Thoracic aorta (tissue), 2 donors: Measurements from ENCODE around the gene C1orf159. TPM values are rescaled to one million over a fixed set of nuclear protein-coding genes. Genes with fewer than 3 reads are reported as not detected.

Experiments
- ATAC-seq: fragments of 150-250 bp; one replicate; pipeline ENCODE4 v1.8.0; 2017; ENCODE audit warnings: low read depth; ENCODE audit not compliant: insufficient number of reproducible peaks, low FRiP score
- DNase-seq: peaks from one replicate; pipeline ENCODE4 v3.0.0-alpha.2; 2020; ENCODE audit warnings: low spot score
- H3K27ac ChIP-seq, 2 donors: fragments of 200-600 bp; sonication (generic); 1 replicate in 1 of 2; 2 replicates in 1 of 2; pipeline ENCODE4 v1.5.1; 2016; ENCODE audit warnings: mild to moderate bottlenecking in 2 of 2, moderate library complexity in 2 of 2
- H3K27me3 ChIP-seq: fragments of 200-600 bp; sonication (generic); replicated peaks from 2 replicates; pipeline ENCODE4 v1.6.0; 2016; ENCODE audit warnings: mild to moderate bottlenecking; ENCODE audit not compliant: insufficient read depth
- H3K36me3 ChIP-seq: fragments of 200-600 bp; sonication (generic); one replicate; pipeline ENCODE4 v1.5.1; 2016
- H3K4me1 ChIP-seq, 2 donors: fragments of 200-600 bp; sonication (generic); 1 replicate in 1 of 2; 2 replicates in 1 of 2; pipeline versions ENCODE4 v1.5.1 to v1.6.0; 2016; ENCODE audit warnings: low read depth in 2 of 2, mild to moderate bottlenecking in 1 of 2; ENCODE audit not compliant: control insufficient read depth in 1 of 2
- H3K4me3 ChIP-seq: fragments of 200-600 bp; sonication (generic); 2 replicates; pipeline ENCODE4 v1.5.1; 2016; ENCODE audit warnings: mild to moderate bottlenecking
- H3K9me3 ChIP-seq: fragments of 200-600 bp; sonication (generic); 2 replicates; pipeline ENCODE4 v1.5.1; 2016
- total RNA-seq, 2 donors: library from RNA; depleted of rRNA; stranded (reverse); fragments of >200 nt; gene quantifications; one replicate each; pipeline versions ENCODE4 v1.1.0 to v1.2.3, GENCODE V29; 2016
- TF ChIP-seq, protein P1 (sequence below): fragments of 200-600 bp; sonication (generic); IDR thresholded peaks from one replicate; pipeline ENCODE4 v1.5.1; 2019; ENCODE audit warnings: antibody characterized with exemption

C1orf159 gene
- total RNA-seq, 2 donors from 2014 or later: 10.8 to 21.2 TPM

GRCh38 chr1:1047963-1048362 is 67.9 kb downstream of the C1orf159 start:
- H3K36me3 ChIP-seq: no peaks in the 10 kb centered on the region
- H3K4me1 ChIP-seq: no peaks in the 10 kb centered on the region
- no peak overlapping the region for H3K27ac ChIP-seq
- H3K4me3 ChIP-seq: no peak overlapping the region
- TF ChIP-seq, protein P1, sequence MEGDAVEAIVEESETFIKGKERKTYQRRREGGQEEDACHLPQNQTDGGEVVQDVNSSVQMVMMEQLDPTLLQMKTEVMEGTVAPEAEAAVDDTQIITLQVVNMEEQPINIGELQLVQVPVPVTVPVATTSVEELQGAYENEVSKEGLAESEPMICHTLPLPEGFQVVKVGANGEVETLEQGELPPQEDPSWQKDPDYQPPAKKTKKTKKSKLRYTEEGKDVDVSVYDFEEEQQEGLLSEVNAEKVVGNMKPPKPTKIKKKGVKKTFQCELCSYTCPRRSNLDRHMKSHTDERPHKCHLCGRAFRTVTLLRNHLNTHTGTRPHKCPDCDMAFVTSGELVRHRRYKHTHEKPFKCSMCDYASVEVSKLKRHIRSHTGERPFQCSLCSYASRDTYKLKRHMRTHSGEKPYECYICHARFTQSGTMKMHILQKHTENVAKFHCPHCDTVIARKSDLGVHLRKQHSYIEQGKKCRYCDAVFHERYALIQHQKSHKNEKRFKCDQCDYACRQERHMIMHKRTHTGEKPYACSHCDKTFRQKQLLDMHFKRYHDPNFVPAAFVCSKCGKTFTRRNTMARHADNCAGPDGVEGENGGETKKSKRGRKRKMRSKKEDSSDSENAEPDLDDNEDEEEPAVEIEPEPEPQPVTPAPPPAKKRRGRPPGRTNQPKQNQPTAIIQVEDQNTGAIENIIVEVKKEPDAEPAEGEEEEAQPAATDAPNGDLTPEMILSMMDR: no peak
- H3K9me3 ChIP-seq: no peaks in the 10 kb centered on the region
- DNase-seq (no peak), ATAC-seq (no peak)
- H3K27me3 ChIP-seq: no peaks in the 10 kb centered on the region

- H3K27me3 ChIP-seq: no peaks in the 10 kb centered on the region
- H3K27ac ChIP-seq: no peak overlapping the region
- DNase-seq (no peak), ATAC-seq (no peak)
- no peaks in the 10 kb centered on the region for H3K9me3 ChIP-seq
- TF ChIP-seq, protein P1: no peak
- H3K4me3 ChIP-seq: no peak overlapping the region
- no peaks in the 10 kb centered on the region for H3K36me3 ChIP-seq
- H3K4me1 ChIP-seq: no peaks in the 10 kb centered on the region
Measured at GRCh38 chr1:1047407-1047806, 68.5 kb downstream of the C1orf159 start.

DNA sequence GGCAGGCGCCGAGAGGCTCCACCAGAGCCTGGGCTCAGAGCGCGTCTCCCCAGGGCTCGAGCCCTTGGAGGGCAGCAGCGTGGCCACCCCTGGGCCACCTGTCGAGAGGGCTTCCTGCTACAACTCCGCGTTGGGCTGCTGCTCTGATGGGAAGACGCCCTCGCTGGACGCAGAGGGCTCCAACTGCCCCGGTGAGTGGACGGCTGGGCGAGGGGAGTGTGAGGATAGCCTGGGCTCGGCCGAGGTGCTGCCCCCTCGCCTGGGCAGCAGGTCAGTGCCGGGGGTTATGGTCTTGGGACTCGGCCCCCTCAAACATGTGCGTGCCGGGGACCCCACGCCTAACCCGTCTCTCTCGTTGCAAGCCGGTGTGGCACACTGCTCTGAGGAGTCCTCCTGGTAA is 69.1 kb downstream of the C1orf159 start:
- TF ChIP-seq, protein P1: no peak
- no peaks in the 10 kb centered on the region for H3K27me3 ChIP-seq
- no peaks in the 10 kb centered on the region for H3K36me3 ChIP-seq
- no peaks in the 10 kb centered on the region for H3K4me1 ChIP-seq
- H3K9me3 ChIP-seq: no peaks in the 10 kb centered on the region
- no peak for DNase-seq
- no peak overlapping the region for H3K4me3 ChIP-seq
- H3K27ac ChIP-seq: no peak overlapping the region
- ATAC-seq: no peak

- no peak overlapping the region for H3K27ac ChIP-seq
- ATAC-seq (no peak), DNase-seq (no peak)
- no peaks in the 10 kb centered on the region for H3K36me3 ChIP-seq
- no peaks in the 10 kb centered on the region for H3K27me3 ChIP-seq
- H3K4me3 ChIP-seq: no peak overlapping the region
- TF ChIP-seq, protein P1: no peak
- no peaks in the 10 kb centered on the region for H3K4me1 ChIP-seq
- H3K9me3 ChIP-seq: no peaks in the 10 kb centered on the region
Measured at GRCh38 chr1:1046243-1046642, 69.6 kb downstream of the C1orf159 start.

DNA sequence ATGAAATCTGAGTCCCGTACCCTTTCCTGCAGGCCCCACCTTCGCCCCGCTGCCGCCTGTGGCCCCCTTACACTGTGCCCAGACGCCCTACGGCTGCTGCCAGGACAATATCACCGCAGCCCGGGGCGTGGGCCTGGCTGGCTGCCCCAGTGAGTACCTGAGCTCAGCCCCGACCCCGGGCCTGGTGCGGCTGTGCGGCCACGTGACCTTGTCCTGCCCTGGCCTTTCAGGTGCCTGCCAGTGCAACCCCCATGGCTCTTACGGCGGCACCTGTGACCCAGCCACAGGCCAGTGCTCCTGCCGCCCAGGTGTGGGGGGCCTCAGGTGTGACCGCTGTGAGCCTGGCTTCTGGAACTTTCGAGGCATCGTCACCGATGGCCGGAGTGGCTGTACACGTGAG is 70.8 kb downstream of the C1orf159 start:
- TF ChIP-seq, protein P1: no peak
- DNase-seq: no peak
- no peak overlapping the region for H3K4me3 ChIP-seq
- no peak overlapping the region for H3K27ac ChIP-seq
- H3K27me3 ChIP-seq: no peaks in the 10 kb centered on the region
- H3K4me1 ChIP-seq: peaks cover 3 to 5% of the 10 kb centered on the region in 2 donors
- ATAC-seq: no peak
- no peaks in the 10 kb centered on the region for H3K36me3 ChIP-seq
- H3K9me3 ChIP-seq: no peaks in the 10 kb centered on the region
